Measurements from ENCODE around the gene BAIAP2L2.

GRCh38 chr22:38088629-38089473 lies 21.6 kb downstream of the BAIAP2L2 start:
- TF ChIP-seq, protein P1, sequence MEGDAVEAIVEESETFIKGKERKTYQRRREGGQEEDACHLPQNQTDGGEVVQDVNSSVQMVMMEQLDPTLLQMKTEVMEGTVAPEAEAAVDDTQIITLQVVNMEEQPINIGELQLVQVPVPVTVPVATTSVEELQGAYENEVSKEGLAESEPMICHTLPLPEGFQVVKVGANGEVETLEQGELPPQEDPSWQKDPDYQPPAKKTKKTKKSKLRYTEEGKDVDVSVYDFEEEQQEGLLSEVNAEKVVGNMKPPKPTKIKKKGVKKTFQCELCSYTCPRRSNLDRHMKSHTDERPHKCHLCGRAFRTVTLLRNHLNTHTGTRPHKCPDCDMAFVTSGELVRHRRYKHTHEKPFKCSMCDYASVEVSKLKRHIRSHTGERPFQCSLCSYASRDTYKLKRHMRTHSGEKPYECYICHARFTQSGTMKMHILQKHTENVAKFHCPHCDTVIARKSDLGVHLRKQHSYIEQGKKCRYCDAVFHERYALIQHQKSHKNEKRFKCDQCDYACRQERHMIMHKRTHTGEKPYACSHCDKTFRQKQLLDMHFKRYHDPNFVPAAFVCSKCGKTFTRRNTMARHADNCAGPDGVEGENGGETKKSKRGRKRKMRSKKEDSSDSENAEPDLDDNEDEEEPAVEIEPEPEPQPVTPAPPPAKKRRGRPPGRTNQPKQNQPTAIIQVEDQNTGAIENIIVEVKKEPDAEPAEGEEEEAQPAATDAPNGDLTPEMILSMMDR (IDR thresholded peaks at IDR 0.05; ENCODE audit: low read depth, low read length, poor library complexity, severe bottlenecking): no peak
- TF ChIP-seq EZH2phosphoT487 (IDR thresholded peaks at IDR 0.05; ENCODE audit: borderline replicate concordance, low read length): no peak

Measured in DOHH2 (cell line).